ENCODE data around the gene TCF7L2.

- no peak for TF ChIP-seq CTCF (conservative IDR thresholded peaks at IDR 0.05)
- TF ChIP-seq ZFX (IDR thresholded peaks at IDR 0.05): no peak
These were observed 1.9 kb upstream of the TCF7L2 start for GRCh38 chr10:112948196-112948595.
